CD4-positive, CD25-positive, alpha-beta regulatory T cell (primary cell): ENCODE measurements around the gene SLC6A4. TPM values are rescaled to one million over a fixed set of nuclear protein-coding genes. Genes with fewer than 3 reads are reported as not detected.
"Not testable (repeated sequence)": the region's sequence is repeated elsewhere in the genome, so short reads cannot be mapped to it uniquely, and the experiment has no call there.

Experiments
- ATAC-seq, 2 donors: fragments of 150-1000 bp; cut with Tn5 transposase; one replicate each; pipeline ENCODE4 v1.10.0; 2021; ENCODE audit warnings: low read depth in 2 of 2, moderate number of reproducible peaks in 2 of 2, moderate library complexity in 1 of 2
- DNase-seq, 3 donors: peaks; one replicate each; pipeline versions ENCODE4 v3.0.0 to v3.0.0-alpha.2; 2012 to 2022; ENCODE audit warnings: mixed read lengths in 1 of 3
- H3K27ac ChIP-seq: one replicate; pipeline ENCODE4 v1.7.0; 2013; ENCODE audit warnings: mild to moderate bottlenecking, low read length; ENCODE audit not compliant: insufficient read depth, poor library complexity, severe bottlenecking
- H3K27me3 ChIP-seq: one replicate; pipeline ENCODE4 v1.7.0; 2013; ENCODE audit warnings: low read length; ENCODE audit not compliant: control insufficient read depth, insufficient read depth
- H3K36me3 ChIP-seq: one replicate; pipeline ENCODE4 v1.7.0; 2013; ENCODE audit warnings: mild to moderate bottlenecking, low read length, moderate library complexity; ENCODE audit not compliant: control insufficient read depth, insufficient read depth
- H3K4me1 ChIP-seq: 2 replicates; pipeline ENCODE4 v1.7.0; 2013; ENCODE audit warnings: mild to moderate bottlenecking, low read length; ENCODE audit not compliant: insufficient read depth, control insufficient read depth, poor library complexity, severe bottlenecking
- H3K4me3 ChIP-seq: one replicate; pipeline ENCODE4 v1.7.0; 2013; ENCODE audit warnings: low read depth, mild to moderate bottlenecking, low read length, moderate library complexity
- H3K9me3 ChIP-seq, 2 experiments: 1 replicate in 1 of 2; 2 replicates in 1 of 2; pipeline ENCODE4 v1.7.0; 2013; ENCODE audit warnings: low read length in 2 of 2, mild to moderate bottlenecking in 1 of 2, moderate library complexity in 1 of 2; ENCODE audit not compliant: control insufficient read depth in 2 of 2
- H3K27ac Mint-ChIP-seq, 3 donors: one replicate each; pipeline ENCODE4 v1.8.0; 2020 to 2022; ENCODE audit warnings: mild to moderate bottlenecking in 3 of 3, mixed read lengths in 3 of 3, moderate library complexity in 2 of 3
- H3K27me3 Mint-ChIP-seq: one replicate; pipeline ENCODE4 v1.8.0; 2022; ENCODE audit warnings: mild to moderate bottlenecking, mixed read lengths
- H3K36me3 Mint-ChIP-seq: one replicate; pipeline ENCODE4 v1.8.0; 2020; ENCODE audit warnings: mixed read lengths
- H3K4me1 Mint-ChIP-seq, 4 donors: one replicate each; pipeline ENCODE4 v1.8.0; 2020 to 2022; ENCODE audit warnings: mixed read lengths in 4 of 4, mild to moderate bottlenecking in 1 of 4
- H3K4me3 Mint-ChIP-seq, 4 donors: one replicate each; pipeline ENCODE4 v1.8.0; 2020 to 2022; ENCODE audit warnings: mild to moderate bottlenecking in 4 of 4, mixed read lengths in 4 of 4, moderate library complexity in 3 of 4
- H3K9me3 Mint-ChIP-seq, 7 donors: one replicate each; pipeline ENCODE4 v1.8.0; 2020 to 2022; ENCODE audit warnings: mixed read lengths in 7 of 7, mild to moderate bottlenecking in 3 of 7, moderate library complexity in 2 of 7
- polyA plus RNA-seq, 4 donors: library from polyadenylated mRNA; unstranded; fragments of 300-500 nt; fragmentation: Illumina TruSeq; gene quantifications; one replicate each; pipeline ENCODE4 v1.2.3, GENCODE V29; 2021
- total RNA-seq: library from RNA; stranded (reverse); gene quantifications from one replicate; pipeline ENCODE4 v1.2.3, GENCODE V29; 2022

Gene SLC6A4
- total and polyA plus RNA-seq, 5 donors from 2014 or later, result 0.24 to 0.25 TPM; not detected in 3

DNA sequence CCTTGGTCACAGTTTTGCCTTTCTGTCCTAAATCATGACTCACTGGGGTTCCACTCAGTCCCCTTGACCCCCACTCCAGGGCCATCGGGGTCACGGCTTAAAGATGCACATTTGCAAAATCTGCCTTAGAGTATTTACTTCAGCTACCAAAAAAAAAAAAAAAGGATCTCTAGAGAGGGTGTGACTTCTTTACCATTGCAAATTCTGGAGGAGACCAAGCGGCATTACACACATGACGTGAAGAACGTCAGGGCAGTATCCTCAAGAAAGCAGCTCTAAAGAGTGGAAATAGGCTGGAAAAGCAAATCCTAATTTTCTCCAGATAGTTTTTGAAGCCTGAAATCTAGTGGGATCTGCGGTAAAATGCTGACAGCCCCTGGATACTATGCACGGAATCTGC is 25.6 kb downstream of the SLC6A4 start:
- H3K4me1 Mint-ChIP-seq, result peaks cover 0 to 2% (median 0%) of the 10 kb centered on the region in 4 donors
- Histone ChIP-seq H3K36me3 (no peaks in the 10 kb centered on the region), H3K27me3 (no peaks in the 10 kb centered on the region), H3K27ac (no peak overlapping the region), H3K4me3 (no peak overlapping the region), H3K4me1 (no peaks in the 10 kb centered on the region), H3K9me3 (no peaks in the 10 kb centered on the region)
- no peaks in the 10 kb centered on the region for H3K9me3 Mint-ChIP-seq
- no peak for ATAC-seq
- H3K4me3 Mint-ChIP-seq, result no peak overlapping the region
- DNase-seq, result no peak
- H3K27ac Mint-ChIP-seq, result no peak overlapping the region
- no peaks in the 10 kb centered on the region for H3K36me3 Mint-ChIP-seq
- H3K27me3 Mint-ChIP-seq, result peaks cover 28% of the 10 kb centered on the region

DNA sequence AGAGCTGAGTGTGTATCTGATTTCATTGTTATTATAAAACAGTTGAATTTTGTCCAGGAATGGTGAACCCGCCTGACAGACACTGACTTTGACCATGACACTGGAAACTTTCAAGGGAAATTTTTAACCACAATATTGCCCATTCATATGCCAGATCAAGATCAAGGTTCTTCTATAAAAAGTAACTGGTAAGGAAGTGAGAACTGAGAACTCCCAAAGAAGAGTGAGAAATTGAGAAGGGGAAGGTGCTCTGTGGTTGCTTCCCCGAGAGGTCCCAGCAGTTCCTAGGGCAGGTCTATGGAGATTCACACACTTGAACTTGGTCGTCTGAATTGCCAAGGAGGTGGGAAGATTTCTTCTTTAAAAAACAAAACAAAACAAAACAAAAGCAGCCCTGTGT is 27.3 kb downstream of the SLC6A4 start:
- Histone ChIP-seq H3K9me3 (no peaks in the 10 kb centered on the region), H3K27ac (no peak overlapping the region), H3K4me1 (no peaks in the 10 kb centered on the region), H3K36me3 (no peaks in the 10 kb centered on the region), H3K4me3 (no peak overlapping the region), H3K27me3 (peaks cover 5% of the 10 kb centered on the region)
- Mint-ChIP-seq H3K9me3 (no peaks in the 10 kb centered on the region), H3K27ac (peak overlapping the region in 1 of 3 donors; percentile 62), H3K36me3 (no peaks in the 10 kb centered on the region), H3K4me1 (peaks cover 0 to 2% (median 0%) of the 10 kb centered on the region in 4 donors), H3K4me3 (no peak overlapping the region), H3K27me3 (peaks cover 32% of the 10 kb centered on the region)
- no peak for DNase-seq
- no peak for ATAC-seq

DNA sequence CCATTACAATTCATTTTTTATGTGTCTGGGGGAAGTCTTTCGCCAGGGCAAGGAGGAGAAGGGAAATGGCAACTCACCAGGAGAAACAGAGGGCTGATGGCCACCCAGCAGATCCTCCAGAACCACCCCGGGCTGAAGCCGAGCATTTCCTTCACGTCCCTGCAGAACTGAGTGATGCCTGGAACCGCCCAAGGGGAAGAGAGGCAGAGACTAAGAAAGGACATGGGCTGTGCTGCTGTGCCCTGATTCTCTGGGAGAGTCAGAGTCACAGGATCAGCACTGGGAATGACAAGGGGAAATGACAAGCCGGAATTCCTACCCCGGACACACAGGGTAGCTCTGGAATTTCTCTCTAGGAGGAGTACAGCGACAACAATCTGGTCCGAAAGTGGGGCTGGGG is 27.8 kb downstream of the SLC6A4 start:
- DNase-seq (no peak), ATAC-seq (no peak)
- peaks cover 5% of the 10 kb centered on the region for H3K27me3 ChIP-seq
- H3K27ac Mint-ChIP-seq, result peak overlapping the region in 1 of 3 donors; percentile 62
- H3K4me1 Mint-ChIP-seq, result peaks cover 0 to 2% (median 0%) of the 10 kb centered on the region in 4 donors
- H3K27ac ChIP-seq, result no peak overlapping the region
- H3K36me3 Mint-ChIP-seq, result no peaks in the 10 kb centered on the region
- no peak overlapping the region for H3K4me3 ChIP-seq
- H3K36me3 ChIP-seq, result no peaks in the 10 kb centered on the region
- H3K9me3 Mint-ChIP-seq, result no peaks in the 10 kb centered on the region
- H3K4me3 Mint-ChIP-seq, result no peak overlapping the region
- H3K27me3 Mint-ChIP-seq, result peaks cover 32% of the 10 kb centered on the region
- H3K9me3 ChIP-seq, result no peaks in the 10 kb centered on the region
- no peaks in the 10 kb centered on the region for H3K4me1 ChIP-seq

DNA sequence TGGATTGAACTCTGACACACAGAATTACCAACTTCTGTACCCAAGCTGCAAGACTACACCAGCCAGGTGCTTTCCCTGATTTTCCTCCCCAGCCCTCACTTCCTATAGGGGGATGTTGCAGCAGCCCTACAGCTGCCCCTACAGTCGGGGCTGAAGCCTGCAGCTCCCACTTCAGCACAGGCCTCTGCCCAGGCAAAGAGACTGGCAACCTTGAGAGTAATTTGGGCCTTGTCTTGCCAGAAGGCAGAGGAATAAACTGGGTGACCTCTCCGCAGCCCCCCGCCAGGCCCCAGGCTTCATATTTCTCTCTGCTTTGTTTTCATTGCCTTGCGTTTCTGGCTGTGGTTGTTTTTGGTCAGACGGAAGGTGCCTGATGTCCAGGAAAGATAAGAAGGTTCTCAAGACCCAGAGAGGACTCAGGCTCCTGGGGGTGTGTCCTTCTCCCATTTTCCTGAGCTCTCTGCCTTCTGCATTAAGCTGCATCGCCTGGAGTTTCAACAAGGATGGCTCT is 32.0 kb downstream of the SLC6A4 start:
- ATAC-seq (no peak), DNase-seq (no peak)
- Histone ChIP-seq H3K27ac (no peak overlapping the region), H3K4me1 (no peaks in the 10 kb centered on the region), H3K4me3 (no peak overlapping the region), H3K36me3 (no peaks in the 10 kb centered on the region), H3K27me3 (peaks cover 5% of the 10 kb centered on the region), H3K9me3 (no peaks in the 10 kb centered on the region)
- H3K4me3 Mint-ChIP-seq, result no peak overlapping the region
- peaks cover 39% of the 10 kb centered on the region for H3K27me3 Mint-ChIP-seq
- no peaks in the 10 kb centered on the region for H3K4me1 Mint-ChIP-seq
- H3K27ac Mint-ChIP-seq, result no peak overlapping the region
- H3K9me3 Mint-ChIP-seq, result no peaks in the 10 kb centered on the region
- no peaks in the 10 kb centered on the region for H3K36me3 Mint-ChIP-seq

DNA sequence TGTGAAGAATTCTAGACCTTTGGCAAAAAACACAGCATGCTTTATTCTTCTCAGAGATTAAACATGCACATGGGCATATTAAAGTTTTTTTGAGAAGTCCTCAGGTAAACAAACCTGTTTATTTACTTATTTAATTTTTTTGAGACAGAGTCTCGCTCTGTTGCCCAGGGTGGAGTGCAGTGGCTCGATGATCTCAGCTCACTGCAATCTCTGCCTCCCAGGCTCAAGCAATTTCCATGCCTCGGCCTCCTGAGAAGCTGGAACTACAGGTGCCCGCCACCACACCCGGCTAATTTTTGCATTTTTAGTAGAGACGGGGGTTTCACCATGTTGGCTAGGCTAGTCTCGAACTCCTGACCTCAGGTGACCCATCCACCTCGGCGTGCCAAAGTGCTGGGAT is 34.8 kb downstream of the SLC6A4 start:
- H3K4me1 ChIP-seq, H3K36me3 ChIP-seq, H3K27me3 ChIP-seq, DNase-seq, H3K4me3 Mint-ChIP-seq, H3K9me3 ChIP-seq, H3K4me3 ChIP-seq, ATAC-seq, H3K27ac Mint-ChIP-seq, H3K9me3 Mint-ChIP-seq, H3K36me3 Mint-ChIP-seq, H3K4me1 Mint-ChIP-seq, H3K27ac ChIP-seq: not testable (repeated sequence)
- H3K27me3 Mint-ChIP-seq, result peaks cover 24% of the 10 kb centered on the region

DNA sequence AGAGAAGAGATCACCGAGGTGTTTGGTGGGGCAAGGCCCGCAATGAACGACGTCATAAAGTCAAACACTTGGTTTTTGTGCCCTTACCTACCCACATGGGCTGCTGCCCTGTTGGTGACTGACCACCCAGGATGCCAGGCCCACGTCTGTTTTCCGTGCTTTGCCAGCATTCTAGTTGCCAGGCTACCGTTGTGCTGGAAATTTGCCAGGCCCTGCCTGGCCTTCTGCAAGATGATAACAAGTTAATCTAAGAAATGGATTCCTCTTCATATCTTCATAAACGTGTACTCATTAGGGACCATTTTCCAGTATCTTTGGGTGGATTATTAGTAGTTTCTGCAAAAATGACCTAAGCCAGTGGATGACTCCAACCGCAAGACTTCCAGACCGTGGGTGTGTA is 35.4 kb downstream of the SLC6A4 start:
- no peaks in the 10 kb centered on the region for H3K9me3 ChIP-seq
- H3K27ac Mint-ChIP-seq, result no peak overlapping the region
- no peak overlapping the region for H3K27ac ChIP-seq
- DNase-seq, result no peak
- no peaks in the 10 kb centered on the region for H3K9me3 Mint-ChIP-seq
- H3K27me3 ChIP-seq, result peaks cover 5% of the 10 kb centered on the region
- no peak overlapping the region for H3K4me3 Mint-ChIP-seq
- no peaks in the 10 kb centered on the region for H3K4me1 ChIP-seq
- H3K4me1 Mint-ChIP-seq, result no peaks in the 10 kb centered on the region
- peaks cover 24% of the 10 kb centered on the region for H3K27me3 Mint-ChIP-seq
- H3K36me3 Mint-ChIP-seq, result no peaks in the 10 kb centered on the region
- H3K36me3 ChIP-seq, result no peaks in the 10 kb centered on the region
- no peak overlapping the region for H3K4me3 ChIP-seq
- ATAC-seq, result no peak

DNA sequence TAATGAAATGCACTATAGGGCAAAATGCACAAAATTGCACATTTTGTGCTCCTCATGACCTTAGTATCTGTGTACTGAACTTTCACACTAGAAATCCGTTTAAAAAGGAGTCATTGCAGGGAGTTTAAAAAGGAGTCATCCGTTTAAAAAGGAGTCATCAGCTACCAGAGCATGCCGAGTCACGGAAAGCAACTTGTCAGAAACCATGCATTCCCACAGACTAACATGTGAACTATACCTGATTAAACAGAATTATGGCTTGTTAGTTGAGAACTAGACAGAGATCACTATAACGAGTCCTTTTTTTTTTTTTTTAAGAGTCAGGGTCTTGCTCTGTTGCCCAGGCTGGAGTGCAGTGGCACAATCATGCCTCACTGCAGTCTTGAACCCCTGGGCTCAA is 35.9 kb downstream of the SLC6A4 start:
- Mint-ChIP-seq H3K36me3 (no peaks in the 10 kb centered on the region), H3K27me3 (peaks cover 24% of the 10 kb centered on the region), H3K4me3 (no peak overlapping the region), H3K9me3 (no peaks in the 10 kb centered on the region), H3K27ac (no peak overlapping the region), H3K4me1 (no peaks in the 10 kb centered on the region)
- peaks cover 4% of the 10 kb centered on the region for H3K27me3 ChIP-seq
- H3K9me3 ChIP-seq, result no peaks in the 10 kb centered on the region
- ATAC-seq (no peak), DNase-seq (no peak)
- no peak overlapping the region for H3K4me3 ChIP-seq
- H3K4me1 ChIP-seq, result no peaks in the 10 kb centered on the region
- no peak overlapping the region for H3K27ac ChIP-seq
- H3K36me3 ChIP-seq, result no peaks in the 10 kb centered on the region

DNA sequence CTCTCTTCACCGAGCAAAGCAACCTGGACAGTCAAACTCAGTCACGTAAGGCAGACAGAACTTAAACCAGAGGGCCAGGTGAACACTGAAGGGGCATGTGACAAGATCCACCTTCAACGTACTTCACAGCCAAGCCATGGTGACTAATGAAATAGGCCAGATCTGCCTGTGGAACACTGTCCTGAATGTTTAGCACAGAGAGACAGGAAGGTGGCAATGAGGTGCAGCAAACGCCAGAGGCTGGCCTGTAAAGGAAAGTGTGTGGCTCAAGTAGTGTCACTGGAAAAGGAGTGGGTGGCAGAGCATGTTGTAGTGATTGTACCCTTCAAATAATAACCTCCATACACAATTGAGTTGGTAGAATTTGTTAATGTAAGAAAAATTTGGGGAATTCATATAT is 38.1 kb downstream of the SLC6A4 start:
- no peaks in the 10 kb centered on the region for H3K36me3 Mint-ChIP-seq
- H3K4me1 Mint-ChIP-seq, result no peaks in the 10 kb centered on the region
- H3K27me3 ChIP-seq, result no peaks in the 10 kb centered on the region
- no peak overlapping the region for H3K27ac ChIP-seq
- no peak overlapping the region for H3K27ac Mint-ChIP-seq
- ATAC-seq, result no peak
- H3K27me3 Mint-ChIP-seq, result peaks cover 29% of the 10 kb centered on the region
- H3K9me3 Mint-ChIP-seq, result no peaks in the 10 kb centered on the region
- H3K9me3 ChIP-seq, result no peaks in the 10 kb centered on the region
- H3K36me3 ChIP-seq, result no peaks in the 10 kb centered on the region
- DNase-seq, result no peak
- no peaks in the 10 kb centered on the region for H3K4me1 ChIP-seq
- no peak overlapping the region for H3K4me3 ChIP-seq
- no peak overlapping the region for H3K4me3 Mint-ChIP-seq
